ENCODE results near the gene KTN1. TPM values are rescaled to one million over a fixed set of nuclear protein-coding genes. Genes with fewer than 3 reads are reported as not detected.

The KTN1 gene
- total and polyA plus RNA-seq, 2 experiments from 2014 or later: 124 to 607 TPM

GRCh38 chr14:55701638-55702037 lies 121.6 kb downstream of the KTN1 start:
- no peak overlapping the region for H3K4me3 Mint-ChIP-seq
- ATAC-seq (no peak), DNase-seq (ENCODE audit: low spot score) (no peak)
- Histone ChIP-seq H3K4me3 (no peak overlapping the region), H2AFZ (no peak overlapping the region), H3K9me2 (ENCODE audit: insufficient read depth) (peaks cover 15% of the 10 kb centered on the region), H3K36me3 (ENCODE audit: insufficient read depth) (no peaks in the 10 kb centered on the region), H4K20me1 (replicated peaks; ENCODE audit: insufficient read depth) (no peaks in the 10 kb centered on the region; the same call in 1 of the 2 replicates), H3K4me2 (no peak overlapping the region), H3F3A (replicated peaks; ENCODE audit: low read depth) (no peaks in the 10 kb centered on the region), H3K4me1 (ENCODE audit: insufficient read depth) (peaks cover 7% of the 10 kb centered on the region; the same call in 1 of the 2 replicates), H3K27me3 (ENCODE audit: insufficient read depth) (no peaks in the 10 kb centered on the region), H3K79me2 (replicated peaks; ENCODE audit: insufficient read depth) (no peaks in the 10 kb centered on the region), H3K27ac (ENCODE audit: low read depth) (no peak overlapping the region)
- peaks cover 1% of the 10 kb centered on the region for H3K27me3 Mint-ChIP-seq (ENCODE audit: insufficient read depth, low read depth, poor library complexity)
- H3K27ac Mint-ChIP-seq: no peak overlapping the region
- no peaks in the 10 kb centered on the region for H3K9me3 Mint-ChIP-seq
- TF ChIP-seq ZNF462 (CRISPR knock-in tag; IDR thresholded peaks at IDR 0.05) (no peak), NANOG (IDR thresholded peaks at IDR 0.05; ENCODE audit: borderline replicate concordance) (no peak), REST (IDR thresholded peaks at IDR 0.05; ENCODE audit: unreplicated experiment) (no peak), ZNF114 (CRISPR knock-in tag; IDR thresholded peaks at IDR 0.05) (no peak), EZH2phosphoT487 (IDR thresholded peaks at IDR 0.05; ENCODE audit: unreplicated experiment) (no peak), CREB1 (CRISPR knock-in tag; IDR thresholded peaks at IDR 0.05; ENCODE audit: low read depth) (no peak), EZH2 (IDR thresholded peaks at IDR 0.05; ENCODE audit: low read depth, unreplicated experiment) (no peak), JUNB (IDR thresholded peaks at IDR 0.05; ENCODE audit: unreplicated experiment) (no peak), ZNF331 (CRISPR knock-in tag; IDR thresholded peaks at IDR 0.05; ENCODE audit: low read depth) (no peak)
- H3K4me1 Mint-ChIP-seq: peaks cover 20% of the 10 kb centered on the region
- H3K36me3 Mint-ChIP-seq (ENCODE audit: low read depth): peaks cover 2% of the 10 kb centered on the region; the same call in 1 of the 3 replicates
